Retina (tissue), 1 donor: ENCODE results near the gene WFDC5.
"Not testable (repeated sequence)": the region's sequence is repeated elsewhere in the genome, so short reads cannot be mapped to it uniquely, and the experiment has no call there.

Source experiments
- DNase-seq: peaks from one replicate; pipeline ENCODE4 v3.0.0-alpha.2; 2016

WFDC5 gene

GRCh38 chr20:45114465-45115385, at the start of gene WFDC5:
TSS of gene WFDC5 (minus strand) at chr20:45115174. CDS start at chr20:45115083, 91 bp downstream.
- DNase-seq = peak; percentile 9

GRCh38 chr20:45163083-45163803, 48.3 kb upstream of the WFDC5 start:
- no peak for DNase-seq

GRCh38 chr20:45157962-45158361, 43.0 kb upstream of the WFDC5 start:
- DNase-seq = no peak

GRCh38 chr20:45156713-45157112, 41.7 kb upstream of the WFDC5 start:
- no peak for DNase-seq

GRCh38 chr20:45154794-45155193, 39.8 kb upstream of the WFDC5 start:
- DNase-seq = not testable (repeated sequence)

GRCh38 chr20:45154183-45154582, 39.2 kb upstream of the WFDC5 start:
- no peak for DNase-seq

GRCh38 chr20:45153752-45154151, 38.8 kb upstream of the WFDC5 start:
- DNase-seq = no peak

- DNase-seq = no peak
Measured at GRCh38 chr20:45153147-45153546, 38.2 kb upstream of the WFDC5 start.

GRCh38 chr20:45152405-45152804, 37.4 kb upstream of the WFDC5 start:
- no peak for DNase-seq

GRCh38 chr20:45149062-45149461, 34.1 kb upstream of the WFDC5 start:
- DNase-seq = no peak

GRCh38 chr20:45140836-45141235, 25.9 kb upstream of the WFDC5 start:
- DNase-seq = no peak

GRCh38 chr20:45139733-45140375, 24.9 kb upstream of the WFDC5 start:
- not testable (repeated sequence) for DNase-seq

GRCh38 chr20:45138561-45139300, 23.8 kb upstream of the WFDC5 start:
- peak; percentile 10 for DNase-seq

- DNase-seq = no peak
Measured at GRCh38 chr20:45136911-45137310, 21.9 kb upstream of the WFDC5 start.

- DNase-seq = no peak
Measured at GRCh38 chr20:45128099-45128498, 13.1 kb upstream of the WFDC5 start.

GRCh38 chr20:45124365-45124764, 9.4 kb upstream of the WFDC5 start, which contains the start of gene WFDC12:
TSS of gene WFDC12 (minus strand) at chr20:45124465. CDS start at chr20:45124447, 18 bp downstream.
- DNase-seq = no peak

GRCh38 chr20:45121388-45121787, 6.4 kb upstream of the WFDC5 start:
- no peak for DNase-seq

- DNase-seq = no peak
Measured at GRCh38 chr20:45119556-45120266, 4.7 kb upstream of the WFDC5 start.

GRCh38 chr20:45118028-45118427, 3.1 kb upstream of the WFDC5 start:
- no peak for DNase-seq

GRCh38 chr20:45117581-45117980, 2.6 kb upstream of the WFDC5 start:
- no peak for DNase-seq

GRCh38 chr20:45115829-45116228, 855 bp upstream of the WFDC5 start:
- no peak for DNase-seq

- no peak for DNase-seq
Measured at GRCh38 chr20:45115386-45115774, 406 bp upstream of the WFDC5 start.
